ENCODE measurements around the gene G6PC3.

GRCh38 chr17:44070455-44071197 is at the start of gene G6PC3:
- TF ChIP-seq EP300 (IDR thresholded peaks at IDR 0.05) (peak; percentile 93 to 97), CTCF (IDR thresholded peaks at IDR 0.05) (peak in 2 of 5 experiments; percentile 26 to 62)

Measured in tibial nerve (tissue), 4 donors.